Measurements from ENCODE around the gene NT5C1B.

NT5C1B gene

DNA sequence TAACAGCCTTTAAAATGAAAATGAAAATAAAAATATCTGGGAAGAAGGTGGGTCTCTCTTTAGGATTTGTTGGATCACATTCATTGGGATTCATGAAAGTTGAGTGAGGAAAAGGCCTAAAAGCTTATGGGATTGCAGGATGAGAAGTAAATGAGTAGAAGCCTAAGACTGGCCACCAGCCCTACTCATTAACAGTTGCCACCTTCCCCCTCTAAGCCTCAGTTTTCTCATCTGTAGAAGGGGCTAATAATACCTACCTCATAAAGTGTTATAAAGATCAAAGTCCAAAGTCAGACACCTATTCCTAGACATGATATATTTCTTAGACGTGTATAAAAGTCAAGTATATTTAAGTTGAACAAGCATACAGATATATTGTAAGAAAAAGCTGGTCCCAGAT, 52.7 kb downstream of the NT5C1B start:
- TF ChIP-seq EZH2phosphoT487 (conservative IDR thresholded peaks at IDR 0.05; ENCODE audit: low read length), result no peak
- TF ChIP-seq, protein P1, sequence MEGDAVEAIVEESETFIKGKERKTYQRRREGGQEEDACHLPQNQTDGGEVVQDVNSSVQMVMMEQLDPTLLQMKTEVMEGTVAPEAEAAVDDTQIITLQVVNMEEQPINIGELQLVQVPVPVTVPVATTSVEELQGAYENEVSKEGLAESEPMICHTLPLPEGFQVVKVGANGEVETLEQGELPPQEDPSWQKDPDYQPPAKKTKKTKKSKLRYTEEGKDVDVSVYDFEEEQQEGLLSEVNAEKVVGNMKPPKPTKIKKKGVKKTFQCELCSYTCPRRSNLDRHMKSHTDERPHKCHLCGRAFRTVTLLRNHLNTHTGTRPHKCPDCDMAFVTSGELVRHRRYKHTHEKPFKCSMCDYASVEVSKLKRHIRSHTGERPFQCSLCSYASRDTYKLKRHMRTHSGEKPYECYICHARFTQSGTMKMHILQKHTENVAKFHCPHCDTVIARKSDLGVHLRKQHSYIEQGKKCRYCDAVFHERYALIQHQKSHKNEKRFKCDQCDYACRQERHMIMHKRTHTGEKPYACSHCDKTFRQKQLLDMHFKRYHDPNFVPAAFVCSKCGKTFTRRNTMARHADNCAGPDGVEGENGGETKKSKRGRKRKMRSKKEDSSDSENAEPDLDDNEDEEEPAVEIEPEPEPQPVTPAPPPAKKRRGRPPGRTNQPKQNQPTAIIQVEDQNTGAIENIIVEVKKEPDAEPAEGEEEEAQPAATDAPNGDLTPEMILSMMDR (IDR thresholded peaks at IDR 0.05; ENCODE audit: insufficient read depth, low read length, poor library complexity, severe bottlenecking), result no peak
- Histone ChIP-seq H3K4me3 (ENCODE audit: insufficient read depth, low read length, poor library complexity, severe bottlenecking) (no peak overlapping the region), H3K27ac (ENCODE audit: low read depth, low read length) (no peak overlapping the region), H4K20me1 (ENCODE audit: low read depth, low read length) (no peaks in the 10 kb centered on the region), H3F3A (ENCODE audit: insufficient read depth) (no peaks in the 10 kb centered on the region), H3K9me3 (ENCODE audit: insufficient read depth, low read length) (no peaks in the 10 kb centered on the region), H3K36me3 (ENCODE audit: low read length) (no peaks in the 10 kb centered on the region), H3K9me2 (replicated peaks; ENCODE audit: insufficient read depth, low read length) (no peaks in the 10 kb centered on the region), H3K27me3 (ENCODE audit: low read length) (no peaks in the 10 kb centered on the region), H3K9ac (ENCODE audit: low read length) (no peak overlapping the region), H3K4me2 (ENCODE audit: low read depth, low read length, poor library complexity, severe bottlenecking) (no peak overlapping the region), H2AFZ (ENCODE audit: low read depth, low read length, severe bottlenecking) (no peak overlapping the region), H3K79me2 (ENCODE audit: insufficient read depth, low read length) (no peaks in the 10 kb centered on the region)

DNA sequence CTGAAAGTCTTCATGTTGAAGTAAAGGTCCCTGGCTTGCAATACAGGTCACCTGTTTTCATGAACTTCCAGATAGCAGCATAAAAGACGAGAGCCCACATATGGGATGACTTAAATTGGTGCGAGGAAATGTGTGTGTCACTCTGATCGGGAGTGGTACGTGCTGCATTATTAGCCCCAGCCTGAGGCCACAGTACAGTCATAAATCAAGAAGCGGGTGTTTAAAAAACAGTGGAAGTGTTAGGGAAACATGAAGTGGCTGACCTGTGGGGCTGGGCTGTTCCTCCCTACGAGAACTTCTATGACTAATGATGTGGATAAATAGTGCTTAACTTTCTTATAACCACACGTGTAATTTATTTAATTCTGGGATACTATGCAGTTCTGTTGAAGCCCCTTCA, 53.3 kb downstream of the NT5C1B start:
- Histone ChIP-seq H2AFZ (ENCODE audit: low read depth, low read length, severe bottlenecking) (no peak overlapping the region), H3K79me2 (ENCODE audit: insufficient read depth, low read length) (no peaks in the 10 kb centered on the region), H3K4me3 (ENCODE audit: insufficient read depth, low read length, poor library complexity, severe bottlenecking) (no peak overlapping the region), H3K9ac (ENCODE audit: low read length) (no peak overlapping the region), H3K27ac (ENCODE audit: low read depth, low read length) (no peak overlapping the region), H3K4me2 (ENCODE audit: low read depth, low read length, poor library complexity, severe bottlenecking) (no peak overlapping the region), H4K20me1 (ENCODE audit: low read depth, low read length) (no peaks in the 10 kb centered on the region), H3K9me2 (replicated peaks; ENCODE audit: insufficient read depth, low read length) (no peaks in the 10 kb centered on the region), H3K36me3 (ENCODE audit: low read length) (no peaks in the 10 kb centered on the region), H3K27me3 (ENCODE audit: low read length) (no peaks in the 10 kb centered on the region), H3F3A (ENCODE audit: insufficient read depth) (no peaks in the 10 kb centered on the region), H3K9me3 (ENCODE audit: insufficient read depth, low read length) (no peaks in the 10 kb centered on the region)
- TF ChIP-seq EZH2phosphoT487 (conservative IDR thresholded peaks at IDR 0.05; ENCODE audit: low read length), result no peak
- TF ChIP-seq, protein P1 (IDR thresholded peaks at IDR 0.05; ENCODE audit: insufficient read depth, low read length, poor library complexity, severe bottlenecking), result no peak

DNA sequence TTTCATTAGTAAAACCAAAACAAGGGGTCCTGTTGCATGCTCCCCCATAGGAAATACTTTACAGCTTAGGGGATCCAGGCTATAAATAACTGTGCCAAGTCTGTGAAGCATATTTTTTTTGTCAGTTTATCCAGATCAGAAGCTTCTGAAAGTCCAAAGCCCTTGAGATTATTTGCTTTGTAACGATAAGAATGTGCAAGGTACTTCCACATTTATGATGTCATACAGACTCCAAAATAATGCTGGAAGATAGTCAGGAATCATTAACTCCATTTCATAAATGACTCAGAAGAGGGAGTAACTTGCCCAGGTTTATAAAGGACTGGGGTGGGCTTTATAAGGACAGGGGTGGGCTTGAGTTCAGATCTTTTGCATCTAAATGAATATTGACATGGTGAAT, 58.2 kb downstream of the NT5C1B start:
- no peak overlapping the region for H3K27ac ChIP-seq (ENCODE audit: low read depth, low read length)
- no peaks in the 10 kb centered on the region for H3K27me3 ChIP-seq (ENCODE audit: low read length)

More for the DNA sequence above, 58.2 kb downstream of the NT5C1B start:
- TF ChIP-seq EZH2phosphoT487 (conservative IDR thresholded peaks at IDR 0.05; ENCODE audit: low read length), result no peak
- TF ChIP-seq, protein P1 (IDR thresholded peaks at IDR 0.05; ENCODE audit: insufficient read depth, low read length, poor library complexity, severe bottlenecking), result no peak
- Histone ChIP-seq H3K36me3 (ENCODE audit: low read length) (no peaks in the 10 kb centered on the region), H3K9ac (ENCODE audit: low read length) (no peak overlapping the region), H3K9me2 (replicated peaks; ENCODE audit: insufficient read depth, low read length) (no peaks in the 10 kb centered on the region), H3K4me2 (ENCODE audit: low read depth, low read length, poor library complexity, severe bottlenecking) (no peak overlapping the region), H3K4me3 (ENCODE audit: insufficient read depth, low read length, poor library complexity, severe bottlenecking) (no peak overlapping the region), H4K20me1 (ENCODE audit: low read depth, low read length) (no peaks in the 10 kb centered on the region), H3K79me2 (ENCODE audit: insufficient read depth, low read length) (no peaks in the 10 kb centered on the region), H3K9me3 (ENCODE audit: insufficient read depth, low read length) (no peaks in the 10 kb centered on the region), H3F3A (ENCODE audit: insufficient read depth) (no peaks in the 10 kb centered on the region), H2AFZ (ENCODE audit: low read depth, low read length, severe bottlenecking) (no peak overlapping the region)

Data from SU-DHL-6 (cell line).